ENCODE measurements around the gene ATF2.

ATF2 gene

DNA sequence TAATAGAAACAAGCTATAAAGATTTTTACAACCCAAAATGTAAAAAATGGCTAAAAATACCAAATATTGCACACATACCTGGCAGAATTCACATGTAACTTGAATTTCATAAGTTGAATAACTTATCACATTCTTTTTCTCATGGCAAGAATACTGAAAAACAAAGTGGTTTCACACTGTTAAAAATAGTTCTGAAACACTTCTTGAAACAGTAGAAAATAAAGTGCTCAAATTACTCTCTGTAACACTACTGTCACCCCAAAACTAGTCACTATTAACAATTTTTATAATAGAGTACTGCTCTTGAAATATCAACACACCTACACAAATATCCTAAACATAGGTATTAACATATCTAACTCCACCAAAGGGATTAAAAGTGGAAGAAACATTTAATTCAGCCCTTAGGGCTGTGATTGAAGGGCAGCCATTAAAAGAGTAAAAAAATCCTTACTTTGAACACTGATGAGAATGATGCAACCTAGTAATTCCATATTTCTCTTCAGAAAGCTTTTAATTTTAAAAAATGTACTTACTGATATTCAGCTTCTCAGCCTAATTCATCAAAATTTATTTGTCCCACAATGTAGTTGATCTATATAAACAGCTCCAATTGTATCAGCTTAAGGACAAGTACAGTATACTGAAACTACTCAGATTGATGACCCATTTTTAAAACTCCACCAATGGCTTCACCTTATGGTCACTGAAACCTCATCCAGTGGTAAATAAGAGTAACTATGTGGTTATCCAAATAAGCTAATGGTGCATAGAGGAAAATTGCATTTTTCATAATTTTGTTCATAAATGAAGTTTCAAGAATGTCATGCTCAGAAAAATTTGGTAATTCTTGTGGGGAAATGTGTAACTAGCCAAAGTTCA, 31.4 kb downstream of the ATF2 start:
- Histone ChIP-seq H3K9me3 (ENCODE audit: severe bottlenecking) (no peaks in the 10 kb centered on the region), H3K4me3 (ENCODE audit: low read depth, low read length) (no peak overlapping the region), H3K27me3 (ENCODE audit: insufficient read depth, low read depth, severe bottlenecking) (no peaks in the 10 kb centered on the region), H3K27ac (no peak overlapping the region), H3K36me3 (peaks cover 28% of the 10 kb centered on the region)
- no peak for DNase-seq
- no peak for TF ChIP-seq CTCF (IDR thresholded peaks at IDR 0.05; ENCODE audit: low read depth, low read length)

- no peak for DNase-seq
- Histone ChIP-seq H3K27me3 (ENCODE audit: insufficient read depth, low read depth, severe bottlenecking) (no peaks in the 10 kb centered on the region), H3K4me3 (ENCODE audit: low read depth, low read length) (no peak overlapping the region), H3K36me3 (peaks cover 28% of the 10 kb centered on the region), H3K9me3 (ENCODE audit: severe bottlenecking) (no peaks in the 10 kb centered on the region), H3K27ac (no peak overlapping the region)
- no peak for TF ChIP-seq CTCF (IDR thresholded peaks at IDR 0.05; ENCODE audit: low read depth, low read length)
Observed at GRCh38 chr2:175135862-175136261, 32.1 kb downstream of the ATF2 start.

DNA sequence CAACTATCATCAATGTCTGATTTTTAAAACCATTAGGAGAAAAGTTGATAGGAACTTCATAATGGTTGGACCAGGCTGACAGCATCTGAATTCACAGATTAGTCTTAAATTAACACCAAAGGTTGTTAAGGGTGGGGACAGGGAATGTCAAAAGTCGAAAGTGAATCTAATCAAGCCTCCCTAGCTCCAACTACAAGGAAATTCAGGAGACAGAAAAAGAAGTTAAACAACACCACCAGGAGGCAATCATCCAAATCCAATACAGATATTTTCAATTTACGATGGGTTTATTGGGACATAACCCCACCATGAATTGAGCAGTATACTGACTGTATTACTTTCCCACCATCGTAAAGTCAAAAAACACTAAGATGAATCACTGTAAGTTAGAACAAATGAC, 32.8 kb downstream of the ATF2 start:
- no peak for DNase-seq
- H3K36me3 ChIP-seq = peaks cover 31% of the 10 kb centered on the region
- H3K9me3 ChIP-seq (ENCODE audit: severe bottlenecking) = no peaks in the 10 kb centered on the region

GRCh38 chr2:175131252-175131651, 36.8 kb downstream of the ATF2 start:
- H3K9me3 ChIP-seq (ENCODE audit: severe bottlenecking) = no peaks in the 10 kb centered on the region
- H3K4me3 ChIP-seq (ENCODE audit: low read depth, low read length) = no peak overlapping the region
- no peaks in the 10 kb centered on the region for H3K27me3 ChIP-seq (ENCODE audit: insufficient read depth, low read depth, severe bottlenecking)
- no peak for DNase-seq
- H3K27ac ChIP-seq = no peak overlapping the region
- no peak for TF ChIP-seq CTCF (IDR thresholded peaks at IDR 0.05; ENCODE audit: low read depth, low read length)
- H3K36me3 ChIP-seq = peaks cover 59% of the 10 kb centered on the region

More for the DNA sequence above, 32.8 kb downstream of the ATF2 start:
- Histone ChIP-seq H3K27me3 (ENCODE audit: insufficient read depth, low read depth, severe bottlenecking) (no peaks in the 10 kb centered on the region), H3K4me3 (ENCODE audit: low read depth, low read length) (no peak overlapping the region), H3K27ac (no peak overlapping the region)
- TF ChIP-seq CTCF (IDR thresholded peaks at IDR 0.05; ENCODE audit: low read depth, low read length) = no peak

DNA sequence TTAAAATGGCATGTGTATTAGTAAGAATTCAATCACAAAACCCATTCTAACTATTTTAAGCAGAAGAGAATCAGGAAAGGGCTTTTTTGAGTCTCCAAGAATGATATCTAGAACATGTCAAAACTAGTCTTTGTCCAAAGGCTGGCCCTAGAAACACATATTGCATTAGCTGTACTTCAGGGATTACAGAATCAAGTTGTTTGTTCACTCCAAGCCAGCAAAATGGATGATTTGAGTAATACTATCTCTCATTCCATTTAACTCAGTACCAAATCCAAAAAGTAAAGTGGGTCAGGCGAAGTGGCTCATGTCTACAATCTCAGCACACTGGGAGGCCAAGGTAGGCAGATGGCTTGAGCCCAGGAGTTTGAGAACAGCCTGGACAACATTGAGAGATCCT, 41.3 kb downstream of the ATF2 start:
- H3K4me3 ChIP-seq (ENCODE audit: low read depth, low read length) = no peak overlapping the region
- H3K27me3 ChIP-seq (ENCODE audit: insufficient read depth, low read depth, severe bottlenecking) = no peaks in the 10 kb centered on the region
- H3K9me3 ChIP-seq (ENCODE audit: severe bottlenecking) = no peaks in the 10 kb centered on the region
- peaks cover 37% of the 10 kb centered on the region for H3K36me3 ChIP-seq
- no peak for TF ChIP-seq CTCF (IDR thresholded peaks at IDR 0.05; ENCODE audit: low read depth, low read length)
- DNase-seq = no peak
- H3K27ac ChIP-seq = no peak overlapping the region

Data from WERI-Rb-1 (cell line).